Endothelial cell of umbilical vein (primary cell): Measurements from ENCODE around the gene PDCD2L. TPM values are rescaled to one million over a fixed set of nuclear protein-coding genes. Genes with fewer than 3 reads are reported as not detected.
A peak's percentile ranks its signal among the peaks of the same experiment; 100 is the strongest.

Experiments
- BruUV-seq: library from RNA; stranded (reverse); fragments of 400-500 nt; replicated peaks from 2 replicates; lab custom pipeline; 2021; lab: Mats Ljungman, UMichigan
- CTCF ChIA-PET: fragments of 300-600, 350-600 bp; sonication (Branson Sonifier 250); formaldehyde crosslinking; loops from one replicate; lab custom pipeline; 2021; ENCODE audit warnings: antibody characterized with exemption, inconsistent platforms; lab: Charles Lee
- POLR2A ChIA-PET: fragments of 300-600, 350-600 bp; sonication (Branson Sonifier 250); formaldehyde crosslinking; loops from one replicate; lab custom pipeline; 2021; ENCODE audit warnings: antibody characterized with exemption, inconsistent platforms; lab: Charles Lee
- DNase-seq: peaks from one replicate; pipeline ENCODE4 v3.0.0-alpha.2; 2011; ENCODE audit warnings: low read depth, low spot score
- FAIRE-seq: peaks from 2 replicates; lab custom pipeline; 2011; peaks lifted over from hg19 to GRCh38; lab: Jason Lieb, UNC
- H2AFZ ChIP-seq: 2 replicates; pipeline ENCODE4 v1.6.0; 2012; ENCODE audit warnings: low read depth, low read length, control low read depth, inconsistent platforms
- H3K27ac ChIP-seq: 2 replicates; pipeline ENCODE4 v1.5.1; 2011; ENCODE audit warnings: low read depth, mild to moderate bottlenecking, control low read depth, low read length, moderate library complexity; ENCODE audit not compliant: insufficient read depth
- H3K27me3 ChIP-seq, 2 experiments: 2 replicates each; pipeline versions ENCODE4 v1.6.0 to v1.6.1; 2011; ENCODE audit warnings: low read length in 2 of 2, mixed read lengths in 1 of 2; ENCODE audit not compliant: control insufficient read depth in 2 of 2, insufficient read depth in 2 of 2
- H3K36me3 ChIP-seq, 2 experiments: 2 replicates in 1 of 2; 3 replicates in 1 of 2; pipeline ENCODE4 v1.5.1; 2011; ENCODE audit warnings: low read length in 2 of 2, mild to moderate bottlenecking in 1 of 2, moderate library complexity in 1 of 2; ENCODE audit not compliant: control insufficient read depth in 2 of 2, insufficient read depth in 2 of 2; ENCODE audit errors: extremely low read depth in 1 of 2
- H3K4me1 ChIP-seq: 3 replicates; pipeline ENCODE4 v1.5.1; 2011; ENCODE audit warnings: mild to moderate bottlenecking, low read length; ENCODE audit not compliant: control insufficient read depth, insufficient read depth; ENCODE audit errors: extremely low read depth
- H3K4me2 ChIP-seq: 2 replicates; pipeline ENCODE4 v1.6.1; 2011; ENCODE audit warnings: low read length, control low read depth, mixed read lengths; ENCODE audit not compliant: insufficient read depth
- H3K4me3 ChIP-seq, 3 experiments: fragments of 200-600 bp in 1 of 3; sonication (generic), shearing (Covaris generic) in 1 of 3; replicated peaks in 1 of 3; 2 replicates each; pipeline ENCODE4 v1.5.1; 2011 to 2016; ENCODE audit warnings: control low read depth in 3 of 3, low read length in 3 of 3, mild to moderate bottlenecking in 2 of 3, inconsistent platforms in 1 of 3, low read depth in 1 of 3, moderate library complexity in 1 of 3; ENCODE audit not compliant: insufficient read depth in 1 of 3
- H3K79me2 ChIP-seq: 2 replicates; pipeline ENCODE4 v1.6.0; 2012; ENCODE audit warnings: low read length, inconsistent platforms; ENCODE audit not compliant: control insufficient read depth, insufficient read depth
- H3K9ac ChIP-seq: replicated peaks from 2 replicates; pipeline ENCODE3; 2011; ENCODE audit warnings: low read length, control low read depth; ENCODE audit not compliant: insufficient read depth; ENCODE audit errors: extremely low read depth
- H3K9me1 ChIP-seq: replicated peaks from 3 replicates; pipeline ENCODE4 v1.6.0; 2011; ENCODE audit warnings: mild to moderate bottlenecking, low read length; ENCODE audit not compliant: control insufficient read depth, insufficient read depth; ENCODE audit errors: extremely low read depth
- H3K9me3 ChIP-seq: replicated peaks from 2 replicates; pipeline ENCODE4 v1.5.1; 2012; ENCODE audit warnings: low read length, inconsistent platforms; ENCODE audit not compliant: control insufficient read depth, insufficient read depth
- H4K20me1 ChIP-seq: replicated peaks from 2 replicates; pipeline ENCODE3; 2011; ENCODE audit warnings: mild to moderate bottlenecking, low read length; ENCODE audit not compliant: control insufficient read depth, insufficient read depth; ENCODE audit errors: extremely low read depth
- EZH2 ChIP-seq: IDR thresholded peaks from 2 replicates; pipeline ENCODE4 v1.6.1; 2012; ENCODE audit warnings: borderline replicate concordance, low read depth, mild to moderate bottlenecking, moderate library complexity, low read length, inconsistent platforms; ENCODE audit not compliant: severe bottlenecking
- FOS ChIP-seq: IDR thresholded peaks from 2 replicates; pipeline ENCODE4 v1.6.1; 2011; ENCODE audit warnings: mild to moderate bottlenecking, low read length, moderate library complexity, borderline replicate concordance; ENCODE audit not compliant: insufficient read depth
- JUN ChIP-seq: IDR thresholded peaks from 2 replicates; pipeline ENCODE4 v1.6.1; 2011; ENCODE audit warnings: borderline replicate concordance, low read depth; ENCODE audit not compliant: insufficient read length, insufficient read depth
- POLR2AphosphoS5 ChIP-seq: IDR thresholded peaks from 2 replicates; pipeline ENCODE4 v1.6.1; 2012; ENCODE audit warnings: low read depth, mild to moderate bottlenecking, control low read depth, low read length, moderate library complexity; ENCODE audit not compliant: insufficient read depth
- dilution Hi-C: fragments of 300-500 bp; cut with MboI; formaldehyde crosslinking; loops from one replicate; pipeline ENCODE4 v1.15.0; 2019; ENCODE audit warnings: low sequenced_read_pairs; ENCODE audit not compliant: extremely low pct_ligation_motif_present
- intact Hi-C: fragments of 100-400 bp; cut with micrococcal nuclease; formaldehyde crosslinking; loops from one replicate; pipeline ENCODE4 v1.10.0; 2022
- polyA plus RNA-seq, 4 experiments: library from polyadenylated mRNA; depleted of rRNA in 3 of 4; stranded (reverse) in 3 of 4; unstranded in 1 of 4; fragments of >200 nt; gene quantifications; 2 replicates each; pipeline versions ENCODE4 v1.2.1 to v1.2.3, GENCODE V29; 2011 to 2012; ENCODE audit warnings: missing spikeins in 1 of 4
- total RNA-seq: library from RNA; stranded (reverse); gene quantifications from 2 replicates; pipeline ENCODE4 v1.2.3, GENCODE V29; 2021
- TF ChIP-seq, protein P1 (sequence below): IDR thresholded peaks from 2 replicates; pipeline ENCODE4 v1.6.1; 2011; ENCODE audit not compliant: insufficient read depth, insufficient read length

Gene PDCD2L
- total and polyA plus RNA-seq, 2 donors (not counting 3 experiments of a cell fraction or from before 2014, with no cell fraction given) = 12.4 to 20.3 TPM

- FAIRE-seq (no peak), DNase-seq (no peak)
- Histone ChIP-seq H4K20me1 (no peaks in the 10 kb centered on the region), H3K9me3 (no peaks in the 10 kb centered on the region), H3K36me3 (peaks cover 3 to 11% of the 10 kb centered on the region in 2 experiments), H3K27ac (peak overlapping the region; percentile 69), H3K9me1 (no peaks in the 10 kb centered on the region), H3K9ac (peak overlapping the region; percentile 70), H3K4me2 (peak overlapping the region; percentile 93), H3K4me3 (peak overlapping the region; percentile 60 to 79 (median 75)), H3K79me2 (peaks cover 14% of the 10 kb centered on the region), H2AFZ (peak overlapping the region; percentile 100), H3K27me3 (no peaks in the 10 kb centered on the region), H3K4me1 (peaks cover 7% of the 10 kb centered on the region)
- intact Hi-C loops (loop anchor here (1.0 kb wide), 1 partner anchor 25 kb away; the partner anchor contains the start of gene UBA2), dilution Hi-C loops (no loop called here)
- ChIA-PET CTCF (no interaction called here), POLR2A (no interaction called here)
- no TSS peak for BruUV-seq
- TF ChIP-seq FOS = no peak
- TF ChIP-seq POLR2AphosphoS5 = no peak
- TF ChIP-seq JUN = no peak
- TF ChIP-seq, protein P1, sequence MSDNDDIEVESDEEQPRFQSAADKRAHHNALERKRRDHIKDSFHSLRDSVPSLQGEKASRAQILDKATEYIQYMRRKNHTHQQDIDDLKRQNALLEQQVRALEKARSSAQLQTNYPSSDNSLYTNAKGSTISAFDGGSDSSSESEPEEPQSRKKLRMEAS = no peak
Measured at GRCh38 chr19:34403784-34404108, 453 bp upstream of the PDCD2L start.

DNA sequence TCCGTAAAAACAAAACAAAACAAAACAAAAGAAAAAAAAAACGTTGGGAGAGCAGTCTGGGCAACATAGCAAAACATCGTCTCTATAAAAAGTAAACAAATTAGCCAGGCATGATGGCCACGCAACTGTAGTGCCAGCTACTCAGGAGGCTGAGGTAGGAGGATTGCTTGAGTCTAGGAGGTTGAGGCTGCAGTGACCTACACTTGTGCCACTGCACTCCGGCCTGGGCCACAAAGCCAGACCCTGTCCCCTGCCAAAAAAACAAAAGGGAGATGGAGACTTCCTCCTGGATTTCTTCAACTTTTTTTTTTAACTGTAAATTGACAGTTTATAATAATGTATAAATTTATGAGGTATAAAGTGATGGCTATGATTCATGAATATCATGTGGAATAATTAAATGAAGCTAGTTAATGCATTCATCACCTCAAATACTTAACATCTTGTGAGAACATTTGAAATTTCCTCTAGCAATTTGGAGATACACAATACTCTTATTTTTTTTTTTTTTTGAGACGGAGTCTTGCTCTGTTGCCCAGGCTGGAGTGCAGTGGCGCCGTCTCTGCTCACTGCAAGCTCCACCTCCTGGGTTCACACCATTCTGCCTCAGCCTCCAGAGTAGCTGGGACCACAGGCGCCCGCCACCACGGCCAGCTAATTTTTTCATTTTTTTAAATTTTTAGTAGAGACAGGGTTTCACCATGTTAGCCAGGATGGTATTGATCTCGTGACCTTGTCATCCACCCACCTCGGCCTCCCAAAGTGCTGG is 1.9 kb downstream of the PDCD2L start:
- Histone ChIP-seq H3K79me2 (peaks cover 14% of the 10 kb centered on the region), H3K9me1 (no peaks in the 10 kb centered on the region), H3K4me3 (no peak overlapping the region), H3K27ac (no peak overlapping the region), H3K27me3 (no peaks in the 10 kb centered on the region), H4K20me1 (no peaks in the 10 kb centered on the region), H2AFZ (no peak overlapping the region), H3K9me3 (no peaks in the 10 kb centered on the region), H3K9ac (no peak overlapping the region), H3K4me1 (peaks cover 7% of the 10 kb centered on the region), H3K36me3 (peaks cover 0 to 8% of the 10 kb centered on the region in 2 experiments), H3K4me2 (no peak overlapping the region)
- ChIA-PET POLR2A (no interaction called here), CTCF (interaction anchor here (0.8 to 1.4 kb wide), 4 partner anchors 22 to 41 kb away, joined by 3 to 4 read pairs (median 4); partner anchors contain the start of genes GPI and UBA2)
- intact Hi-C loops = no loop called here
- TF ChIP-seq EZH2 (no peak), FOS (no peak)
- no peak for FAIRE-seq
- dilution Hi-C loops = no loop called here
- BruUV-seq = no TSS peak
- no peak for DNase-seq
